CD14-positive monocyte (primary cell): ENCODE results near the gene USPL1. TPM values are rescaled to one million over a fixed set of nuclear protein-coding genes. Genes with fewer than 3 reads are reported as not detected.

ENCODE experiments used
- DNase-seq, 3 donors: peaks; one replicate each; pipeline ENCODE4 v3.0.0-alpha.2; 2011 to 2022
- H2AFZ ChIP-seq: 2 replicates; pipeline ENCODE4 v1.6.0; 2012; ENCODE audit warnings: mild to moderate bottlenecking, low read depth, low read length, inconsistent platforms; ENCODE audit not compliant: insufficient read depth, poor library complexity, severe bottlenecking
- H3K27ac ChIP-seq, 2 donors: 1 replicate in 1 of 2; 2 replicates in 1 of 2; pipeline ENCODE4 v1.5.1; 2012 to 2013; ENCODE audit warnings: low read length in 2 of 2, control low read depth in 1 of 2, inconsistent platforms in 1 of 2, low read depth in 1 of 2, mild to moderate bottlenecking in 1 of 2
- H3K27me3 ChIP-seq, 2 donors: one replicate each; pipeline versions ENCODE4 v1.6.0 to v1.6.1; 2011 to 2013; ENCODE audit warnings: low read length in 2 of 2; ENCODE audit not compliant: control insufficient read depth in 2 of 2, insufficient read depth in 2 of 2
- H3K36me3 ChIP-seq, 2 donors: replicated peaks in 1 of 2; 1 replicate in 1 of 2; 2 replicates in 1 of 2; pipeline versions ENCODE4 v1.5.1 to v1.6.1; 2012 to 2013; ENCODE audit warnings: low read length in 2 of 2, control low read depth in 1 of 2, inconsistent platforms in 1 of 2, mild to moderate bottlenecking in 1 of 2; ENCODE audit not compliant: insufficient read depth in 2 of 2, control insufficient read depth in 1 of 2
- H3K4me1 ChIP-seq, 2 donors: 1 replicate in 1 of 2; 2 replicates in 1 of 2; pipeline versions ENCODE4 v1.5.1 to v1.6.1; 2012 to 2013; ENCODE audit warnings: low read length in 2 of 2, control low read depth in 1 of 2, inconsistent platforms in 1 of 2, mild to moderate bottlenecking in 1 of 2, moderate library complexity in 1 of 2; ENCODE audit not compliant: insufficient read depth in 2 of 2, control insufficient read depth in 1 of 2
- H3K4me2 ChIP-seq: replicated peaks from 2 replicates; pipeline ENCODE3; 2012; ENCODE audit warnings: low read length, moderate library complexity, mild to moderate bottlenecking; ENCODE audit not compliant: poor library complexity, severe bottlenecking; ENCODE audit errors: extremely low read depth
- H3K4me3 ChIP-seq, 3 experiments: fragments of 200-600 bp in 1 of 3; sonication (generic) in 1 of 3; replicated peaks in 1 of 3; 1 replicate in 2 of 3; 2 replicates in 1 of 3; pipeline ENCODE4 v1.5.1; 2011 to 2013; ENCODE audit warnings: low read length in 3 of 3, mild to moderate bottlenecking in 3 of 3, control low read depth in 2 of 3, low read depth in 2 of 3, inconsistent platforms in 1 of 3, moderate library complexity in 1 of 3
- H3K79me2 ChIP-seq: 2 replicates; pipeline ENCODE4 v1.6.0; 2012; ENCODE audit warnings: mild to moderate bottlenecking, control low read depth, inconsistent platforms, low read length, moderate library complexity; ENCODE audit not compliant: insufficient read depth
- H3K9ac ChIP-seq: 2 replicates; pipeline ENCODE4 v1.6.0; 2017; ENCODE audit warnings: low read length, mild to moderate bottlenecking; ENCODE audit not compliant: insufficient read depth, poor library complexity, severe bottlenecking
- H3K9me3 ChIP-seq, 2 donors: replicated peaks in 1 of 2; 1 replicate in 1 of 2; 2 replicates in 1 of 2; pipeline versions ENCODE4 v1.5.1 to v1.6.1; 2012 to 2013; ENCODE audit warnings: low read length in 2 of 2, control low read depth in 1 of 2; ENCODE audit not compliant: control insufficient read depth in 1 of 2, insufficient read depth in 1 of 2
- H4K20me1 ChIP-seq: 2 replicates; pipeline ENCODE4 v1.6.0; 2012; ENCODE audit warnings: mild to moderate bottlenecking, low read length, control low read depth, moderate library complexity; ENCODE audit not compliant: insufficient read depth
- H3K27ac Mint-ChIP-seq, 7 donors: one replicate each; pipeline ENCODE4 v1.8.0; 2020; ENCODE audit warnings: mild to moderate bottlenecking in 7 of 7, mixed read lengths in 7 of 7, moderate library complexity in 6 of 7, inconsistent platforms in 2 of 7
- H3K27me3 Mint-ChIP-seq, 3 donors: one replicate each; pipeline ENCODE4 v1.8.0; 2021 to 2022; ENCODE audit warnings: low read depth in 3 of 3, mild to moderate bottlenecking in 3 of 3, mixed read lengths in 3 of 3, moderate library complexity in 3 of 3, inconsistent platforms in 1 of 3
- H3K36me3 Mint-ChIP-seq, 2 donors: one replicate each; pipeline ENCODE4 v1.8.0; 2020; ENCODE audit warnings: mixed read lengths in 2 of 2, inconsistent platforms in 1 of 2, mild to moderate bottlenecking in 1 of 2
- H3K4me1 Mint-ChIP-seq: one replicate; pipeline ENCODE4 v1.8.0; 2020; ENCODE audit warnings: mild to moderate bottlenecking, mixed read lengths
- H3K4me3 Mint-ChIP-seq, 2 donors: one replicate each; pipeline ENCODE4 v1.8.0; 2020; ENCODE audit warnings: mild to moderate bottlenecking in 2 of 2, mixed read lengths in 2 of 2, moderate library complexity in 1 of 2
- H3K9me3 Mint-ChIP-seq, 7 donors: one replicate each; pipeline ENCODE4 v1.8.0; 2020 to 2022; ENCODE audit warnings: mixed read lengths in 7 of 7, mild to moderate bottlenecking in 6 of 7, moderate library complexity in 6 of 7, inconsistent platforms in 2 of 7
- WGBS: methylation state at CpG from one replicate; pipeline ENCODE4 v1.1.5; 2013; ENCODE audit warnings: missing lambda C conversion rate; ENCODE audit not compliant: insufficient coverage; 5-methylcytosine and 5-hydroxymethylcytosine counted together
- intact Hi-C, 2 donors: fragments of 100-400 bp; cut with micrococcal nuclease; formaldehyde crosslinking; loops; one replicate each; pipeline versions ENCODE4 v1.15.0 to v1.15.1; 2023
- polyA plus RNA-seq, 3 donors: library from polyadenylated mRNA; depleted of rRNA in 1 of 3; unstranded in 2 of 3; stranded (reverse) in 1 of 3; fragments of 300-500 nt in 2 of 3; fragments of >200 nt in 1 of 3; fragmentation: Illumina TruSeq in 2 of 3; gene quantifications; 1 replicate in 2 of 3; 2 replicates in 1 of 3; pipeline ENCODE4 v1.2.3, GENCODE V29; 2012 to 2021
- TF ChIP-seq, protein P1 (sequence below): fragments of 200-600 bp; IDR thresholded peaks from one replicate; pipeline ENCODE4 v1.8.0; 2022; ENCODE audit warnings: antibody characterized with exemption, mild to moderate bottlenecking

USPL1 gene
- polyA plus RNA-seq, 3 donors = 3.9 to 20.5 (median 5.5) TPM

GRCh38 chr13:30656178-30656577 lies 38.5 kb downstream of the USPL1 start:
- H3K27me3 ChIP-seq = no peaks in the 10 kb centered on the region
- peaks cover 48 to 73% of the 10 kb centered on the region in 2 donors for H3K36me3 ChIP-seq
- Mint-ChIP-seq H3K27me3 (peaks cover 0 to 2% (median 0%) of the 10 kb centered on the region in 3 donors), H3K4me3 (no peak overlapping the region), H3K4me1 (peaks cover 35% of the 10 kb centered on the region), H3K36me3 (peaks cover 62 to 72% of the 10 kb centered on the region in 2 donors), H3K27ac (no peak overlapping the region), H3K9me3 (no peaks in the 10 kb centered on the region)
- peaks cover 10% of the 10 kb centered on the region for H3K79me2 ChIP-seq
- WGBS = 100% methylated on average over 1 of the region's 3 CpGs
- DNase-seq = no peak
- H4K20me1 ChIP-seq = peaks cover 26% of the 10 kb centered on the region
- H3K4me3 ChIP-seq = no peak overlapping the region
- no peaks in the 10 kb centered on the region for H3K9me3 ChIP-seq
- peaks cover 18 to 30% of the 10 kb centered on the region in 2 donors for H3K4me1 ChIP-seq
- TF ChIP-seq, protein P1, sequence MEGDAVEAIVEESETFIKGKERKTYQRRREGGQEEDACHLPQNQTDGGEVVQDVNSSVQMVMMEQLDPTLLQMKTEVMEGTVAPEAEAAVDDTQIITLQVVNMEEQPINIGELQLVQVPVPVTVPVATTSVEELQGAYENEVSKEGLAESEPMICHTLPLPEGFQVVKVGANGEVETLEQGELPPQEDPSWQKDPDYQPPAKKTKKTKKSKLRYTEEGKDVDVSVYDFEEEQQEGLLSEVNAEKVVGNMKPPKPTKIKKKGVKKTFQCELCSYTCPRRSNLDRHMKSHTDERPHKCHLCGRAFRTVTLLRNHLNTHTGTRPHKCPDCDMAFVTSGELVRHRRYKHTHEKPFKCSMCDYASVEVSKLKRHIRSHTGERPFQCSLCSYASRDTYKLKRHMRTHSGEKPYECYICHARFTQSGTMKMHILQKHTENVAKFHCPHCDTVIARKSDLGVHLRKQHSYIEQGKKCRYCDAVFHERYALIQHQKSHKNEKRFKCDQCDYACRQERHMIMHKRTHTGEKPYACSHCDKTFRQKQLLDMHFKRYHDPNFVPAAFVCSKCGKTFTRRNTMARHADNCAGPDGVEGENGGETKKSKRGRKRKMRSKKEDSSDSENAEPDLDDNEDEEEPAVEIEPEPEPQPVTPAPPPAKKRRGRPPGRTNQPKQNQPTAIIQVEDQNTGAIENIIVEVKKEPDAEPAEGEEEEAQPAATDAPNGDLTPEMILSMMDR = no peak
- no peak overlapping the region for H2AFZ ChIP-seq
- H3K4me2 ChIP-seq = no peak overlapping the region
- intact Hi-C loops = no loop called here
- no peak overlapping the region for H3K9ac ChIP-seq
- H3K27ac ChIP-seq = no peak overlapping the region

DNA sequence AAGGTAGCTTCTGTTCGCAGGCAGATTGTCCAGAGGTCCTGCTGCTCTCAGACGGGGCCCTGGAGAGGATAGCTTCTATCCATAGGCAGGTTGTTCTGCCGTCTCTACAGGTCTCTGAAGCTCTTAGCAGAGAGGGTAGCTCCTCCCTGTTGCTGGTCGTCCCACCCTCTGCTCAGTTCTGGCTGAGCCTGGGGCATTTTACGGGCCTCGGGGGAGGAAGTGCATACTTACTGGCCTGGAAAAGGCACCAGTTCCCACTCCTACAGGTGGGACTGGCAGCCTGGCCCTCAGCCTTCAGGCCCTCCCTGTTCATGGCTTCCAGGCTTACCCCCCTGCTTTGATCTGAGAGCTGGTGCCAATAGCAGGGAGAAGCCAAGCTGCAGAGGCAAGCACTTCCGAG lies 42.3 kb downstream of the USPL1 start:
- H3K27me3 ChIP-seq = no peaks in the 10 kb centered on the region
- Mint-ChIP-seq H3K9me3 (peaks cover 0 to 7% (median 0%) of the 10 kb centered on the region in 7 donors), H3K36me3 (peaks cover 41 to 45% of the 10 kb centered on the region in 2 donors), H3K4me1 (peaks cover 23% of the 10 kb centered on the region), H3K4me3 (peak overlapping the region in 1 of 2 donors; percentile 72), H3K27ac (peak overlapping the region in 4 of 7 donors; percentile 59 to 94 (median 72)), H3K27me3 (no peaks in the 10 kb centered on the region)
- no peaks in the 10 kb centered on the region for H3K9me3 ChIP-seq
- H3K4me3 ChIP-seq = peak overlapping the region in 1 of 3 experiments; percentile 25
- no peak overlapping the region for H3K9ac ChIP-seq
- 82% methylated on average over 7 of the region's 7 CpGs for WGBS
- H3K4me1 ChIP-seq = peaks cover 38 to 51% of the 10 kb centered on the region in 2 donors
- peak overlapping the region; percentile 21 to 60 for H3K27ac ChIP-seq
- peak overlapping the region; percentile 50 for H3K4me2 ChIP-seq
- H3K36me3 ChIP-seq = peaks cover 32 to 40% of the 10 kb centered on the region in 2 donors
- peaks cover 5% of the 10 kb centered on the region for H4K20me1 ChIP-seq
- TF ChIP-seq, protein P1 = no peak
- H3K79me2 ChIP-seq = peaks cover 3% of the 10 kb centered on the region
- intact Hi-C loops = loop anchor here (5.0 to 10.0 kb wide), 3 partner anchors 43 to 205 kb away; partner anchors contain the start of gene USPL1 (in 2 of the 2)
- no peak overlapping the region for H2AFZ ChIP-seq
- DNase-seq = no peak
